Trophoblast cell (in vitro differentiated cells and primary cell): ENCODE results near the gene NAA60.

Experiments
- DNase-seq, 2 donors: peaks; one replicate each; pipeline ENCODE4 v3.0.0-alpha.2; 2016
- H2AFZ ChIP-seq: 2 replicates; pipeline ENCODE4 v1.6.1; 2013; ENCODE audit warnings: low read length, moderate library complexity, mild to moderate bottlenecking; ENCODE audit not compliant: insufficient read depth, poor library complexity
- H2AK5ac ChIP-seq: 2 replicates; pipeline ENCODE4 v1.6.1; 2013; ENCODE audit warnings: mild to moderate bottlenecking, low read length
- H2BK120ac ChIP-seq: 2 replicates; pipeline ENCODE4 v1.6.1; 2013; ENCODE audit warnings: low read length, mild to moderate bottlenecking, moderate library complexity; ENCODE audit not compliant: insufficient read depth, poor library complexity
- H2BK12ac ChIP-seq: 2 replicates; pipeline ENCODE4 v1.6.1; 2013; ENCODE audit warnings: mild to moderate bottlenecking, low read length, moderate library complexity
- H2BK5ac ChIP-seq: 2 replicates; pipeline ENCODE4 v1.6.1; 2013; ENCODE audit warnings: low read length, low read depth, moderate library complexity, mild to moderate bottlenecking; ENCODE audit not compliant: poor library complexity
- H3K14ac ChIP-seq: 2 replicates; pipeline ENCODE4 v1.6.1; 2013; ENCODE audit warnings: mild to moderate bottlenecking, low read length
- H3K18ac ChIP-seq: 2 replicates; pipeline ENCODE4 v1.6.1; 2013; ENCODE audit warnings: mild to moderate bottlenecking, low read length
- H3K23ac ChIP-seq: 2 replicates; pipeline ENCODE4 v1.6.1; 2013; ENCODE audit warnings: low read length
- H3K27ac ChIP-seq: 2 replicates; pipeline ENCODE4 v1.5.1; 2013; ENCODE audit warnings: low read depth, mild to moderate bottlenecking, inconsistent platforms, low read length, moderate library complexity
- H3K27me3 ChIP-seq: 2 replicates; pipeline ENCODE4 v1.6.1; 2013; ENCODE audit warnings: inconsistent platforms, mild to moderate bottlenecking, low read length, moderate library complexity; ENCODE audit not compliant: insufficient read depth
- H3K36me3 ChIP-seq, 2 experiments: 1 replicate in 1 of 2; 2 replicates in 1 of 2; pipeline ENCODE4 v1.6.1; 2013; ENCODE audit warnings: low read length in 2 of 2, mild to moderate bottlenecking in 2 of 2, moderate library complexity in 1 of 2; ENCODE audit not compliant: insufficient read depth in 2 of 2, control insufficient read depth in 1 of 2
- H3K4ac ChIP-seq: 2 replicates; pipeline ENCODE4 v1.6.1; 2013; ENCODE audit warnings: low read depth, mild to moderate bottlenecking, low read length, moderate library complexity
- H3K4me1 ChIP-seq, 2 experiments: 1 replicate in 1 of 2; 2 replicates in 1 of 2; pipeline ENCODE4 v1.6.1; 2013; ENCODE audit warnings: low read length in 2 of 2, mild to moderate bottlenecking in 2 of 2, moderate library complexity in 1 of 2; ENCODE audit not compliant: insufficient read depth in 2 of 2, control insufficient read depth in 1 of 2
- H3K4me2 ChIP-seq: 2 replicates; pipeline ENCODE4 v1.6.1; 2013; ENCODE audit warnings: inconsistent platforms, mild to moderate bottlenecking, low read length, moderate library complexity
- H3K4me3 ChIP-seq: 2 replicates; pipeline ENCODE4 v1.5.1; 2013; ENCODE audit warnings: mild to moderate bottlenecking, low read depth, low read length, inconsistent platforms
- H3K79me1 ChIP-seq: one replicate; pipeline ENCODE4 v1.6.1; 2013; ENCODE audit warnings: low read length
- H3K79me2 ChIP-seq: 2 replicates; pipeline ENCODE4 v1.6.1; 2013; ENCODE audit warnings: low read length, mild to moderate bottlenecking; ENCODE audit not compliant: control insufficient read depth, insufficient read depth, poor library complexity
- H3K9ac ChIP-seq: 2 replicates; pipeline ENCODE4 v1.6.1; 2013; ENCODE audit warnings: mild to moderate bottlenecking, low read length
- H3K9me3 ChIP-seq: 2 replicates; pipeline ENCODE4 v1.6.1; 2013; ENCODE audit warnings: low read depth, mild to moderate bottlenecking, control low read depth, inconsistent platforms, low read length; ENCODE audit not compliant: insufficient read depth
- H4K12ac ChIP-seq: 2 replicates; pipeline ENCODE4 v1.6.1; 2013; ENCODE audit warnings: low read depth, mild to moderate bottlenecking, low read length, moderate library complexity
- H4K8ac ChIP-seq: 2 replicates; pipeline ENCODE4 v1.6.1; 2013; ENCODE audit warnings: low read depth, mild to moderate bottlenecking, low read length, moderate library complexity
- H4K91ac ChIP-seq: one replicate; pipeline ENCODE4 v1.6.1; 2013; ENCODE audit warnings: low read depth, mild to moderate bottlenecking, low read length, moderate library complexity
- WGBS: extraction: QIAGEN DNeasy Blood & Tissue Kit; methylation state at CpG from one replicate; pipeline ENCODE4 v1.1.7; 2013; ENCODE audit warnings: missing lambda C conversion rate; ENCODE audit not compliant: insufficient read length, insufficient coverage; ENCODE audit errors: extremely low coverage; 5-methylcytosine and 5-hydroxymethylcytosine counted together

Gene NAA60

GRCh38 chr16:3530371-3530914 lies 87.0 kb downstream of the NAA60 start:
- H3K79me2 ChIP-seq: no peaks in the 10 kb centered on the region

GRCh38 chr16:3532741-3533140 lies 89.3 kb downstream of the NAA60 start:
- Histone ChIP-seq H3K4ac (no peak overlapping the region), H4K8ac (no peak overlapping the region), H3K4me1 (no peaks in the 10 kb centered on the region), H3K18ac (no peak overlapping the region), H3K9ac (no peak overlapping the region), H2AFZ (no peak overlapping the region), H2BK5ac (no peak overlapping the region), H3K23ac (no peak overlapping the region), H3K9me3 (peaks cover 7% of the 10 kb centered on the region), H3K79me2 (no peaks in the 10 kb centered on the region), H2AK5ac (no peak overlapping the region), H4K12ac (no peak overlapping the region), H3K27me3 (no peaks in the 10 kb centered on the region), H2BK12ac (no peak overlapping the region), H3K4me2 (no peak overlapping the region), H3K4me3 (no peak overlapping the region), H3K79me1 (no peaks in the 10 kb centered on the region), H3K36me3 (peaks cover 11 to 29% of the 10 kb centered on the region in 2 experiments), H3K27ac (no peak overlapping the region), H4K91ac (no peak overlapping the region), H2BK120ac (no peak overlapping the region), H3K14ac (no peak overlapping the region)
- no CpG with 5 or more reads among the region's 12 CpGs for WGBS
- no peak for DNase-seq

More at GRCh38 chr16:3530371-3530914, 87.0 kb downstream of the NAA60 start:
- H3K9ac ChIP-seq: no peak overlapping the region
- no peaks in the 10 kb centered on the region for H3K4me1 ChIP-seq
- no peak overlapping the region for H2BK5ac ChIP-seq
- no peak overlapping the region for H4K91ac ChIP-seq
- H2AK5ac ChIP-seq: no peak overlapping the region
- H3K14ac ChIP-seq: no peak overlapping the region
- no peak overlapping the region for H2BK12ac ChIP-seq
- DNase-seq: no peak
- no CpG with 5 or more reads among the region's 12 CpGs for WGBS
- H4K12ac ChIP-seq: no peak overlapping the region
- no peak overlapping the region for H3K4ac ChIP-seq
- H3K18ac ChIP-seq: no peak overlapping the region
- no peak overlapping the region for H3K4me2 ChIP-seq
- H2AFZ ChIP-seq: no peak overlapping the region
- H2BK120ac ChIP-seq: no peak overlapping the region
- no peaks in the 10 kb centered on the region for H3K79me1 ChIP-seq
- H3K27me3 ChIP-seq: no peaks in the 10 kb centered on the region
- peaks cover 7% of the 10 kb centered on the region for H3K9me3 ChIP-seq
- H3K4me3 ChIP-seq: no peak overlapping the region
- H3K36me3 ChIP-seq: peaks cover 8 to 28% of the 10 kb centered on the region in 2 experiments
- no peak overlapping the region for H3K23ac ChIP-seq
- H3K27ac ChIP-seq: no peak overlapping the region
- no peak overlapping the region for H4K8ac ChIP-seq

GRCh38 chr16:3534126-3534525 lies 90.6 kb downstream of the NAA60 start:
- H3K9ac ChIP-seq: no peak overlapping the region
- H4K91ac ChIP-seq: no peak overlapping the region
- no peak overlapping the region for H2BK120ac ChIP-seq
- H3K79me2 ChIP-seq: no peaks in the 10 kb centered on the region
- H3K14ac ChIP-seq: no peak overlapping the region
- no peak overlapping the region for H2BK5ac ChIP-seq
- no peak overlapping the region for H3K23ac ChIP-seq
- no peak overlapping the region for H3K4ac ChIP-seq
- no peaks in the 10 kb centered on the region for H3K27me3 ChIP-seq
- no peak overlapping the region for H4K8ac ChIP-seq
- H2AFZ ChIP-seq: no peak overlapping the region
- H3K9me3 ChIP-seq: peaks cover 4% of the 10 kb centered on the region
- H3K4me1 ChIP-seq: no peaks in the 10 kb centered on the region
- no peak overlapping the region for H3K18ac ChIP-seq
- H3K27ac ChIP-seq: no peak overlapping the region
- no peaks in the 10 kb centered on the region for H3K79me1 ChIP-seq
- H2AK5ac ChIP-seq: no peak overlapping the region
- H3K36me3 ChIP-seq: peaks cover 11 to 24% of the 10 kb centered on the region in 2 experiments
- H3K4me2 ChIP-seq: no peak overlapping the region
- no peak for DNase-seq
- no peak overlapping the region for H4K12ac ChIP-seq
- no peak overlapping the region for H3K4me3 ChIP-seq
- no CpG with 5 or more reads among the region's 10 CpGs for WGBS
- no peak overlapping the region for H2BK12ac ChIP-seq

GRCh38 chr16:3536271-3536731 lies 92.8 kb downstream of the NAA60 start:
- Histone ChIP-seq H3K14ac (no peak overlapping the region), H3K4ac (no peak overlapping the region), H3K79me2 (no peaks in the 10 kb centered on the region), H3K23ac (no peak overlapping the region), H3K4me2 (no peak overlapping the region), H4K8ac (no peak overlapping the region), H4K12ac (no peak overlapping the region), H3K9me3 (peaks cover 2% of the 10 kb centered on the region), H2BK120ac (no peak overlapping the region), H2BK12ac (no peak overlapping the region), H3K18ac (no peak overlapping the region), H2AK5ac (no peak overlapping the region), H3K27ac (no peak overlapping the region), H4K91ac (no peak overlapping the region), H3K79me1 (no peaks in the 10 kb centered on the region), H3K27me3 (no peaks in the 10 kb centered on the region), H3K9ac (no peak overlapping the region), H2BK5ac (no peak overlapping the region), H2AFZ (no peak overlapping the region), H3K4me3 (no peak overlapping the region), H3K4me1 (no peaks in the 10 kb centered on the region), H3K36me3 (peaks cover 11 to 18% of the 10 kb centered on the region in 2 experiments)
- no peak for DNase-seq
- WGBS: no CpG with 5 or more reads among the region's 3 CpGs
